Nucleus accumbens (tissue), 56 donors: Measurements from ENCODE around the gene FLYWCH1.

Source experiments
- DNase-seq, 56 donors: peaks; one replicate each; lab custom pipeline; 2025; lab: John Stamatoyannopoulos, UW

Gene FLYWCH1

DNA sequence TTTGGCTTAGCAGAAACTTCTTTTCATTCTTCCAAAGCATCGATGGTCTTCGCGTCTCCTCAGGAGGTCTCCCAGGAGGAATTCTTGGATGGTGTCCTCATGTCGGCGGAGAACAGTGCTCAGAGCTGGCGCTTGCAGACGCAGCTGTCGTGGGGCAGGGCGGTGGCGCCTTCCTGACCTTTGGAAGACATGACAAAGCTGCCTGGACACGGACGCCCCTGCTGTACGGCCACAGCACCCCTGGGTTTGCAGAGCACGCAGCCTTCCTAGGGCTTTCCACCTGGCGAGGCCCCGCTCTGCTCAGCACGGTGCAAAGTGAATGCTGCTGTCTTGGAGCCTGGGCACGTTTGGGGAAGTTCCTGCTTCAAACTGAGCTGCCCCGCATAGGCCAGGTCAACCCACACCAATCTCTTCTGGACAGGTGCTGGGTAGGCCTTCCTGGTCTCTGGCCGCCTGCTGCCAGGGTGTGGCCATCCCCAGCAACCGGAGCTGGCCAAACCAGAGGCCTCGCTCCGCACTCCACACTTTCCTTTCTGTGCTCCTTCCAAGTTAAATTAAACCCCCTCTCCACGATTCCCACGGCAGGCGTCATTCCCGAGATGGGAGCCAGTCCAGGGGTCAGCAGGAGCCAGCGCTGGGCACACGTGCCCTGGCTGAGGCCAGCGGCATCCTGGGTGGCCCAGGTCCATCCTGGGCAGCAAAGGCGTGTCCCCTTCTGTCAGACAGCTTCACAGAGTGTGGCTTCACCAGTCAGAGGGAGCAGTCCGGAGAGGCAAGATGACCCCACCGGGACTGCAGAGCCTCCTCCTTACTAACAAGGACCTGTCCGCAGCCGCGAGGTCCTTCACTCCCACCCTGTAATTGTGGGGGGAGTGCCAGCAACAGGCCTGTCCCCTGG is 37.3 kb downstream of the FLYWCH1 start:
- DNase-seq = no peak

DNA sequence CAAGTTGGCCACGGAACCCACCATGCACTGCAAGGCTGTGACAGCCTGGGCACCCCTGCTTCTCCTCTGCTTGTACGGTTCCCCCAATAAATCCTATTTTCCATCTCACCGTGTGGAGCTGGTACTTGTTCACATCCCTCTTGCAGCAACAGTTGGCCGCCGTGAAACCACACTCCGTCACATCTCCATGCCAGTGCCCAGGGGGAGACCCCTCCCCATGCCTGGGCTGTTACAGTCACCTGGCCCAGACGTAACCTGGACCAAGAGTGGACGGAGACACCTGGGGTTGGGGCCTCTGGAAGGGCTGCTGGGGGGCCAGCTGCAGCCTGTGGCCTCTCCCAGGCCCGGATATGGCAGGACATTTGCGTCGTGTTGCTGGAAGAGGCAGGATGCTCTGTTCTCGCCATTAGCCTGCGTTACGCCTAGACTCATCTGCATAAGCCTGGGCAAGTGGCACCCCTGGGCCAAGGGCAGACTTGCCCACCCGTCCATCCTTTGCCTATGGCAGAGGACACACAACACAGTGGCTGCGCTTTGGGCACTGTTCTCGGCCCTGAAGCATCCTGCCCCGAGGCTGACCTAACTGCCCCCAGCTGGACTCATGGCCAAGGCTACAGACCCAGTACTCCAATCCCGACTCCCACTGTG is 38.1 kb downstream of the FLYWCH1 start:
- no peak for DNase-seq

GRCh38 chr16:2950353-2950724 is 38.6 kb downstream of the FLYWCH1 start:
- DNase-seq = no peak

- no peak for DNase-seq
Observed at GRCh38 chr16:2950773-2951172, 39.0 kb downstream of the FLYWCH1 start.

GRCh38 chr16:2952679-2953078 is 40.9 kb downstream of the FLYWCH1 start:
- DNase-seq = no peak

DNA sequence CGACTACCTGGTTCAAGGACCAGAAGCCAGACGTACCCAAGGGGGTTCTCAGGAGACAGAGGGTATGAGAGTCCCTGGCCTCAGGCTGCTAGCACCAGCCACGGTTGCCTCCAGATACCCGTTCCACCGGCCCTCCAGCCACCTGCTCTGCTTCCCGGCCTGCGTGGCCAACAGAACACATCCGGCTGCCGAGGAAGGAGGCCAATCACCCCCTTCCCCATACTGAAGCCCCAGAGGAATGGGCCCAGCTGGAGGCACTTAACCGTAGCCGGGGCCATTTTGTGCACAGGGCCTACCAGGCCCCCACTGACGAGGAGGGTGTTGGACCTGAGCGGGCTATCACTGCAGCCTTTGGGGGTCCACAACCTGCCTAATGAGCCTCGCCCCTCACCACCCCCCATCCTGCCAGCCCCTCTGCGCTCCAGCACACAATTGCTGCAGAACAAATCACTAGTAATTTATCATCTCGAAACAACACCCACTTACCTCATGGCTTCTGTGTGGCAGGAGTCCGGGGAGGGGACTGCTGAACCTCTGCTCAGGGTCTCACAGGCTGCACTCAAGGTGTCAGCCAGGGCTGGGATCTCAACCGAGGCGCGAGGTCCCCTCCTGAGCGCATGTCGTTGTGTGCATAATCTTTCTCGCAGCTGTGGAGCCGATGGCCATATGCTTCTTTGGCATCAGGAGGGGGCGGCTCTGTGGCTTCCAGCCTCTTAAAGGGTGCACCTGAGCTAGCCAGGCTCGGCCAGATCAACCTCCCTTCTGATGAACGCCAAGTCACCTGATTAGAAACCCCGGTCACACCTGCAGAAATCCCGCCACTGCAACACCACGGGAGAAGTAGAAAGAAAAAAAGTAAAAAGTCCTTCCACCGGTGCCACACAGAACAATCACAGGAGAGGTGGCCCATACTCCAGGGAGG is 42.2 kb downstream of the FLYWCH1 start:
- no peak for DNase-seq

DNA sequence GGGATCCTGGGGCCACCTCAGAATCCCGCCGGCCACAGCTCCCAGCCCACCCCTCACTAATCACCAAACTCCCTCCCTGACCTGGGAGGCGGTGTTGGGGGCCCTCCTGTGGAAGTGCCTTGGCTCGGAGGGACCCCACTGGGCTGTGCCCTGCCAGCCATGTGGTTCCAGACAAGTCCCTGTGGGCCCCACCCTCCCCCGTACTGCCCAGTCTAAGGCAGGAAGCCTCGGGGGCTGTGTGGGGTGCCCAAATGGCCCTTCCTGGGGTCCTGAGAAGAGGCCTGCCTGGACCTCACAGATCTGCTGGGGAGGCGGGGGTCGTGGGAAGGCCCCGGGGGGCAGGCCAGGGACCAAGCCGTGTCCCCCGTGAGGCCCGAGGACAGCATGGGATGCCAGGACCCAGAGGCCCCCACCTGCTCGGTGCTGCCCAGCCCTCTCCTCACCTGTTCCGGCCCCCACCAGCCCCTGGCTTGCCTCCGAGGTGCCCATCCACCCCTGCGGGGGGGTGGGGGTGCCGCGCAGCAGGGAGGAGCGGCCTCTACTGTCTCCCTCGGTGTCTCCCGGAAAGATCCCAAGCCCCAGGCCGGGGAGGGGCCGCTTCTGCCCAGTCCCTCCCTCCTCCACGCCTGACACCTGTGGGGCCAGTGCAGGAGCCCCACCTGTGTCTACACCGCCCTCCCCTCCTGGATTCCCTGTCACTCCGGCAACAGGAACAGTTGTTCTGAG is 43.1 kb downstream of the FLYWCH1 start:
- no peak for DNase-seq

DNA sequence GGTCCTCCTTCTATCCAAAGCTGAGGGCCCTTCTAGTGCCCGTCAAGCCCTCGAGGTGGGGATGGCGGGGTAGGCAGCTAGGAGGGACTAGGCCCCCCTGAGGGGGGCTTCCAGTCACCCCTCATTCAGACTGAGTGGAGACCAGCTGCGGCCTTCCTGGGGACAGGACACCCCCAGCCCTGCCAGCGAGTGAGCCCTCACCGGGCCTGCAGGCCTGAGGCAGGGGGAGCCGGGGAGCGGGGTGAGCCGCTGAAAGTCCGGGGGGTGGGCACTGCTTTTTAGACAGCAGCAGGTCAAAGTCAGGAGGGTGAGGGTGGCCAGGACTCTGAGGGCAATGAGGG is 43.7 kb downstream of the FLYWCH1 start:
- DNase-seq = no peak

- DNase-seq = no peak
Observed at GRCh38 chr16:2955779-2956578, 44.2 kb downstream of the FLYWCH1 start.

DNA sequence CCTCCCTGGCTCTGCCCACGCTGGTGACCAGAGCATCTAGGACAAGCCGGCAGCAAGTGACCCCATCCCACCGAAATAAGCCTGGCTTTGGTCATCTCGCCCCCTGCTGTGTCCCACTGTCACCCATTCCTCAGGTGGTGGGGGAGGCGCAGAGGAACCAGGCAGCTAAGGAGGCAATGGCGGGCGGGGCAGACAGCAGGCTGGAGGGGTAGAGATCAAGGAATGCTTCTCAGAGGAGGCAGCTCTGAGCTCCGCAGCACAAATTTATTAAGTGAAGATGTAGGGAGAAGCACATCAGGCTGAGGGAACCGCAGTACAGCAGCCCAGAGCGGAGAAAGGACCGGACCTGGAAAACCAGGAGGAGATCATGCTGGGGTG is 44.8 kb downstream of the FLYWCH1 start:
- no peak for DNase-seq

DNA sequence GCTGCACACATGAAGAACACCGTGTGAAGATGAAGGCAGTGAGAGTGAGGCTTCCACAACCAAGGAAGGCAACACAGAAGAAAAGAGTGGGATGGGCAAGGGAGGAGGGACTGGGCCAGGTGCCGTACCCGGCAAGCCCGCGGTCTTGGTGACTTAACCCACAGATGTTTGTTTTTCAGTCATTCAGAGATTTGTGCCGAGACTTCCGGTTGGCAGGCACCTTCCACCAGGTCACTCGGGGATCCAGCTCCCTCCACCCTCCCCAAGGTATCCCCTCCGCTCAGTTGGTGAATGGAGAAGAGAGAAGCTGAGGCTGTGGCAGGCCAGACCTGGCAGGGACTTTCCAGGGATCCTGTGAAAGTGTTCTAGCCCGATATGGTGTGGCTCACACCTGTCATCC is 47.5 kb downstream of the FLYWCH1 start:
- DNase-seq = no peak

GRCh38 chr16:2960183-2961010 is 48.7 kb downstream of the FLYWCH1 start:
- DNase-seq = no peak

- DNase-seq = no peak
Observed at GRCh38 chr16:2962334-2963073, 50.8 kb downstream of the FLYWCH1 start.

DNA sequence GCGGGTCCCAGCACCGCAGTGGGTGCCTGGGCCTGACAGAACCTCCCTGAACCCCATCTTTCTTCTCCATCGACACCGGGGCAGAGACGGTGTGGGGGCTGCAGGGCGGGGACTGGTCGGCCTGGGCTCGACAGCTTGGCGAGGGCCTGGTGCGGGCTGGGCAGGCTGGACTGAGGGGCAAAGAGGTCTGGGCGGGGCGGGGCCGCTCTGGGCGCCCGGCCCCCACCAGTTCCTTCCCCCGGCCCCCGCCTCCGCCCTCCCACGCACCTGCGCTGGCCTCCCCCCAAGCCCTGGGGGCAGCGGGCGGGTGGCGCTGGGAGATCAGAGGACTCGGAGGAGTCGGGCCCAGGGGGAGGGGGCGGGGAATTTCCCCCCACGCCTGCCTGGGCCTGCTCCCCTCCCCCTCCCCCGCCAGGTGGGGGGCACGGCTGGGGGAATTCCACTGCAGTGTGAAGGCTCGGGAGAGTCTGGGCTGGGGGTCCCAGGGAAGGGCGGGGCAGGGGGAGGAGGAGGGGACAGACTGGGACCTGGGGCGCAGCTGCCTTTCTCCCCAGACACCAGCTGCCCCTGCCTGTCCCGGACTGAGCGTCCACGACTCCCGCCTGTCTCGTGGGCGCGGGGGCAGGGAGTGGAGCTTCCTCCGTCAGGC is 51.5 kb downstream of the FLYWCH1 start:
- peak in 1 of 56 donors; percentile 52 for DNase-seq

DNA sequence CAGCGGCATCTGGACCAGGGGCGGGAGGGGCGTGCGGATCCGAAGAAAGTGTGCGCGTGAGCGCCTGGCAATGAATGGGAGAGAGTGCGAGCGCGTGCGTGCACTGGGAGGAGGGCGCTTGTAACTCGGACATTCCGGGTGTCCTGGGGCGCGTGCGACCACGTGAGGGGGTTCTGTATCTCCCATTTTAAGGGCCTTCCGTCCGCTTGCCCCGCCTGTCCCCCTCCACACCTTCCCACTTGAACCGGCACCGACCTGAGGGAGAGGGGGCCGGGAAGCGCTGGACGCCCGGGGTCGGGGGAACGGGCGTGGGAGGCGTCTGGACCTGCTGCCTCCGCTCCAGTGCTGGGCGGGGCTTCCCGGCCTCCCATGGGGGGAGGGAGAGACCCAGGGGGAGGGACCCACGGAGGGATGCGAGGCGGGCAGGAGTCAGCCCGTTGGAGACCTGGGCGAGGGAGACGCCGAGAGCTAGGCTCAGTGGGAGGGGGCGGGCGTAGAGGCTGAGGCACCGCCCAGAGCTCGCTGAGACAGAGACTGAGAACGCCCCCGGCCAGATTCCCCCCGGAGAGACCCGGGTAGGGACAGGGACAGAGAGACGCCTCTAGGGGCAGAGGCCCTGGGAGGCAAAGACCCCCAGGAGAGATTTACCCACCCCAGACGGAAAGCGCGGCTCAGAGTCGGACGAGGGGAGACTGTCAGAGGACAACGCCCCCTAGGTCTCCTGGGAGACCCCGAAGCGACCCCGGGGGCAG is 52.2 kb downstream of the FLYWCH1 start, which contains the start of gene KREMEN2:
Gene KREMEN2, plus strand, starts transcription at position 553 of the 752 bp plus-strand sequence. CDS start 246 bp downstream, outside the sequence.
- DNase-seq = peak in 1 of 56 donors; percentile 52

GRCh38 chr16:2964475-2965336 is 53.0 kb downstream of the FLYWCH1 start:
- DNase-seq = no peak
